ENCODE measurements around the gene SFI1. TPM values are rescaled to one million over a fixed set of nuclear protein-coding genes. Genes with fewer than 3 reads are reported as not detected.

SFI1 gene
- total RNA-seq, 3 donors from 2014 or later (not counting 1 experiment from before 2014, with no cell fraction given) = 208 to 225 (median 217) TPM

DNA sequence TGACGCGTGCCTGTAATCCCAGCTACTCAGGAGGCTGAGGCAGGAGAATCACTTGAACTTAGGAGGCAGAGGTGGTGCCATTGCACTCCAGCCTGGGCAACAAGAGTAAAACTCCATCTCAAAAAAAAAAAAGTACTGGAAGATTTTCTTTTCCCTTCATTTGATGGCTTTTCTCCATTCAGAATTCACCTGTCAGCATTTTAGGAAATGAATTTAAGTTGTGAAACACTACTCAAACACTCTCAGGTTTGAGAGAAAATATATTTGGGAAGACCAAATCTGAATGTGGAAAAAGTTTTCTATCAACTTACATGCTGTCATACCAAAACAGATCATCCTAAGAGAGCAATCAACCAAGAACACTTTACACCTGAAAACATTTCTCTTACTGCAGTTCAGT, 9.4 kb upstream of the SFI1 start:
- Histone ChIP-seq H3K36me3 (ENCODE audit: control insufficient read depth, insufficient read depth, low read length) (peaks cover 28% of the 10 kb centered on the region), H3K27ac (ENCODE audit: low read length) (no peak overlapping the region), H3K4me3 (ENCODE audit: low read length) (no peak overlapping the region), H3K4me1 (ENCODE audit: control insufficient read depth, insufficient read depth, low read length) (peaks cover 19% of the 10 kb centered on the region), H3K27me3 (ENCODE audit: control insufficient read depth, insufficient read depth, low read length) (no peaks in the 10 kb centered on the region), H3K9me3 (ENCODE audit: control insufficient read depth, insufficient read depth, low read length) (no peaks in the 10 kb centered on the region)
- no peak for ATAC-seq
- WGBS (ENCODE audit: insufficient coverage) = 92% methylated on average over 2 of the region's 2 CpGs
- H3K4me3 Mint-ChIP-seq = peak overlapping the region; percentile 49
- no peaks in the 10 kb centered on the region for H3K9me3 Mint-ChIP-seq
- H3K4me1 Mint-ChIP-seq = peaks cover 35 to 38% of the 10 kb centered on the region in 2 donors
- H3K27me3 Mint-ChIP-seq (ENCODE audit: low read depth in 2 of 2) = no peaks in the 10 kb centered on the region
- DNase-seq = no peak
- H3K36me3 Mint-ChIP-seq = no peaks in the 10 kb centered on the region
- no peak for TF ChIP-seq CTCF (IDR thresholded peaks at IDR 0.05)
- peak overlapping the region in 1 of 2 donors; percentile 50 for H3K27ac Mint-ChIP-seq
- intact Hi-C loops (cut with micrococcal nuclease) = no loop called here

DNA sequence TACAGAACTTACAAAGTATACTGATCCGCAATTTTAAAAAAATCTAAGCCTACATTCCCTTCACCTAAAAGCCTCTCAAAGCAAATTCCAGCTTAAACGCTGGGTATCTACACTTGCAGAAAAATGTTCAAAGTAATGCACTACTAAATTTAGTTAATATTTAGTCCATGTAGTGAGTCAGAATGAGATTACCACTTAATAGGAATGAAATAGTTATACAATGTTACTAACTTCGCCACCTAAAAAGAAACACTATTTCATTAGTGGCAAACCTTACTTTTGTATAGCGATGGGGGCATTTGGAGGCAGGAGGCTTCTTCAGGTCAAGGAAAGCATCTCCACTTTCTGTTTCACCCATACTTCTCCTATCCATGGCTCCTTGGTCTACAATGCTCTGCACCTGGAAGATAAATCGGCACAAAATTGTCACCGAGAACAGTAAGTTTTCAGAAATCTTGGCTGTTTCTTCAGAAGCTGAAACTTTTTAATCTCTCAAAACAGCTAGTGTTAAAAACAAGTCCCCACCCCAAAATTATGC, 7.9 kb upstream of the SFI1 start:
- no peaks in the 10 kb centered on the region for H3K27me3 ChIP-seq (ENCODE audit: control insufficient read depth, insufficient read depth, low read length)
- no peaks in the 10 kb centered on the region for H3K27me3 Mint-ChIP-seq (ENCODE audit: low read depth in 2 of 2)
- WGBS (ENCODE audit: insufficient coverage) = 83% methylated on average over 5 of the region's 6 CpGs
- no peaks in the 10 kb centered on the region for H3K9me3 ChIP-seq (ENCODE audit: control insufficient read depth, insufficient read depth, low read length)
- no peak for TF ChIP-seq CTCF (IDR thresholded peaks at IDR 0.05)
- H3K27ac ChIP-seq (ENCODE audit: low read length) = peak overlapping the region; percentile 28
- no peak overlapping the region for H3K4me3 ChIP-seq (ENCODE audit: low read length)
- no peaks in the 10 kb centered on the region for H3K36me3 Mint-ChIP-seq
- H3K4me3 Mint-ChIP-seq = peak overlapping the region; percentile 83
- H3K36me3 ChIP-seq (ENCODE audit: control insufficient read depth, insufficient read depth, low read length) = peaks cover 21% of the 10 kb centered on the region
- peak overlapping the region; percentile 81 to 97 for H3K27ac Mint-ChIP-seq
- DNase-seq (peak in 1 of 2 donors; percentile 14), ATAC-seq (no peak)
- H3K4me1 Mint-ChIP-seq = peaks cover 34 to 37% of the 10 kb centered on the region in 2 donors
- intact Hi-C loops (cut with micrococcal nuclease) = no loop called here
- H3K4me1 ChIP-seq (ENCODE audit: control insufficient read depth, insufficient read depth, low read length) = peaks cover 19% of the 10 kb centered on the region
- H3K9me3 Mint-ChIP-seq = no peaks in the 10 kb centered on the region

GRCh38 chr22:31488988-31489617, 7.2 kb upstream of the SFI1 start:
- H3K4me3 Mint-ChIP-seq = peak overlapping the region; percentile 83
- peak; percentile 20 to 34 (median 27) for ATAC-seq

More at GRCh38 chr22:31488988-31489617, 7.2 kb upstream of the SFI1 start:
- Histone ChIP-seq H3K36me3 (ENCODE audit: control insufficient read depth, insufficient read depth, low read length) (peaks cover 15% of the 10 kb centered on the region), H3K4me1 (ENCODE audit: control insufficient read depth, insufficient read depth, low read length) (peaks cover 19% of the 10 kb centered on the region), H3K4me3 (ENCODE audit: low read length) (peak overlapping the region; percentile 21), H3K9me3 (ENCODE audit: control insufficient read depth, insufficient read depth, low read length) (no peaks in the 10 kb centered on the region), H3K27me3 (ENCODE audit: control insufficient read depth, insufficient read depth, low read length) (no peaks in the 10 kb centered on the region), H3K27ac (ENCODE audit: low read length) (peak overlapping the region; percentile 28)
- H3K27me3 Mint-ChIP-seq (ENCODE audit: low read depth in 2 of 2) = no peaks in the 10 kb centered on the region
- intact Hi-C loops (cut with micrococcal nuclease) = no loop called here
- TF ChIP-seq CTCF (IDR thresholded peaks at IDR 0.05) = no peak
- peak; percentile 33 to 61 for DNase-seq
- no peaks in the 10 kb centered on the region for H3K36me3 Mint-ChIP-seq
- H3K4me1 Mint-ChIP-seq = peaks cover 28 to 30% of the 10 kb centered on the region in 2 donors
- WGBS (ENCODE audit: insufficient coverage) = under 1% methylated on average over 61 of the region's 61 CpGs
- H3K9me3 Mint-ChIP-seq = no peaks in the 10 kb centered on the region
- peak overlapping the region; percentile 81 to 97 for H3K27ac Mint-ChIP-seq

Data from natural killer cell (primary cell).